Transverse colon (tissue), 3 donors: ENCODE measurements around the gene ZBTB5.

Experiments used
- CTCF ChIP-seq, 5 experiments: fragments of 200-600 bp in 3 of 5; fragments of 450-650 bp in 2 of 5; sonication (generic) in 3 of 5; IDR thresholded peaks; 1 replicate in 2 of 5; 2 replicates in 3 of 5; pipeline ENCODE4 v1.5.1; 2016 to 2017; ENCODE audit warnings: antibody characterized with exemption in 5 of 5, inconsistent platforms in 3 of 5, mild to moderate bottlenecking in 2 of 5, moderate library complexity in 1 of 5
- EP300 ChIP-seq: sonication (generic); formaldehyde crosslinking; IDR thresholded peaks from one replicate; pipeline ENCODE4 v1.6.1; 2017; ENCODE audit warnings: antibody characterized with exemption, low read depth
- POLR2A ChIP-seq: fragments of 450-650 bp; IDR thresholded peaks from one replicate; pipeline ENCODE4 v1.6.1; 2016; ENCODE audit warnings: antibody characterized with exemption, mild to moderate bottlenecking, moderate library complexity

GRCh38 chr9:37474438-37474837 is 9.2 kb upstream of the ZBTB5 start:
- no peak for TF ChIP-seq POLR2A
- TF ChIP-seq CTCF (IDR thresholded peaks at IDR 0.05): no peak
- TF ChIP-seq EP300: no peak
